Ovary (tissue), 9 donors: Measurements from ENCODE around the gene STIP1. TPM values are rescaled to one million over a fixed set of nuclear protein-coding genes. Genes with fewer than 3 reads are reported as not detected.

ENCODE experiments used
- DNase-seq, 5 donors: peaks; one replicate each; pipeline ENCODE4 v3.0.0-alpha.2; 2019 to 2020
- H3K27ac ChIP-seq, 2 donors: fragments of 200-600 bp; one replicate each; pipeline versions ENCODE4 v1.5.1 to v1.8.0; 2019 to 2022
- H3K27me3 ChIP-seq: fragments of 200-600 bp; one replicate; pipeline ENCODE4 v1.8.0; 2022
- H3K36me3 ChIP-seq: fragments of 200-600 bp; sonication (generic); one replicate; pipeline ENCODE4 v1.5.1; 2019
- H3K4me1 ChIP-seq: one replicate; pipeline ENCODE4 v1.8.1; 2013; ENCODE audit warnings: mild to moderate bottlenecking, moderate library complexity; ENCODE audit not compliant: insufficient read depth
- H3K4me3 ChIP-seq: fragments of 200-600 bp; sonication (generic); one replicate; pipeline ENCODE4 v1.5.1; 2017
- H3K9me3 ChIP-seq, 2 donors: fragments of 200-600 bp in 1 of 2; sonication (generic) in 1 of 2; one replicate each; pipeline versions ENCODE4 v1.5.1 to v1.8.1; 2013 to 2019; ENCODE audit warnings: mild to moderate bottlenecking in 1 of 2, moderate library complexity in 1 of 2
- CTCF ChIP-seq, 3 donors: fragments of 450-650 bp in 2 of 3; fragments of 200-600 bp in 1 of 3; IDR thresholded peaks; one replicate each; pipeline versions ENCODE4 v1.5.1 to v1.8.0; 2016 to 2022; ENCODE audit warnings: antibody characterized with exemption in 3 of 3, mild to moderate bottlenecking in 1 of 3
- EP300 ChIP-seq: sonication (generic); formaldehyde crosslinking; IDR thresholded peaks from one replicate; pipeline ENCODE4 v1.6.1; 2017; ENCODE audit warnings: antibody characterized with exemption
- POLR2A ChIP-seq: fragments of 450-650 bp; IDR thresholded peaks from one replicate; pipeline ENCODE4 v1.6.1; 2017; ENCODE audit warnings: antibody characterized with exemption, mild to moderate bottlenecking, moderate library complexity
- WGBS, 3 donors: extraction: QIAGEN DNeasy Blood & Tissue Kit in 1 of 3; methylation state at CpG; one replicate each; pipeline versions ENCODE4 v1.1.5 to v1.1.7; 2013 to 2017; 5-methylcytosine and 5-hydroxymethylcytosine counted together
- intact Hi-C, 4 donors: fragments of 100-400 bp; cut with DNase I; formaldehyde crosslinking; loops; one replicate each; pipeline versions ENCODE4 v1.11.0 to v1.15.1; 2022 to 2023
- polyA plus RNA-seq, 2 donors: library from polyadenylated mRNA; stranded (reverse); fragments of 200-250 nt in 1 of 2; fragments of 350-450 nt in 1 of 2; fragmentation: Illumina TruSeq in 1 of 2; extraction: RNeasy Lipid Tissue Mini Kit (QIAGEN cat#74804) in 1 of 2; gene quantifications; one replicate each; pipeline ENCODE4 v1.2.3, GENCODE V29; 2013 to 2014
- total RNA-seq, 7 donors: library from RNA; depleted of rRNA in 2 of 7; stranded (reverse); fragments of >200 nt in 2 of 7; fragmentation: NEBNext Ultra II Directional in 3 of 7; extraction: Animal tissue kit (Norgen Biotek cat#: 25700) in 3 of 7; gene quantifications; one replicate each; pipeline versions ENCODE4 v1.1.0 to v1.2.4, GENCODE V29; 2016 to 2023
- donor health status: DM: no; HTN: no; CAD: no; lungs with moderate emphysema.
- donor health status: DM: no; HTN: no; CAD: no.
- donor health status: Bipolar disorder and iron deficiency.
- donor health status: DM: yes; HTN: yes; CAD: no.
- donor health status: DM: no; HTN: no; CAD: no.
- donor health status: DM: yes; HTN: yes; CAD: no.

STIP1 gene
- total and polyA plus RNA-seq, 9 donors: 48.4 to 238 (median 111) TPM

DNA sequence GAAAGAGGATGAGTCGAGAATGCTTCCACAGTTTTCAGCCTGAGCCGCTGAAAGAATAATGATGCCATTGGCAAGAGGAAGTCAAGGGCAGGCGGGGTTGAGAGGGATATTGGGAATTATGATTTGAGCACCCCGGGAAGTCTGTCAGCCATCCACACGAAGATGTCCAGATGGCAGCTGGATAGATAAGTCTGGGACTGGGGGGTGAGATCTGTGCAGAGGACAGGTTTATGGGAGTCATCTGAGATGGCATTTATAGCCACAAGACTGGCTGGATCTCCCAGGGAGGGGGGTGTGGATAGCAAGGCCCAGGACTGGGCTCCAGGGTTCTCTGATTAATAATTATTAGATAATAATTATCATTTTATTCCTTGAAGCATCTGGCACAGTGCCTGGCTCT is 5.1 kb upstream of the STIP1 start:
- Histone ChIP-seq H3K9me3 (no peaks in the 10 kb centered on the region), H3K27ac (peak overlapping the region in 1 of 2 donors; percentile 67), H3K4me3 (no peak overlapping the region), H3K36me3 (no peaks in the 10 kb centered on the region), H3K27me3 (no peaks in the 10 kb centered on the region), H3K4me1 (peaks cover 6% of the 10 kb centered on the region)
- 39 to 60% (median 41%) methylated on average over 5 of the region's 5 CpGs for WGBS, 3 donors
- no peak for DNase-seq
- intact Hi-C loops: no loop called here
- TF ChIP-seq EP300 (no peak), CTCF (IDR thresholded peaks at IDR 0.05) (no peak), POLR2A (no peak)

DNA sequence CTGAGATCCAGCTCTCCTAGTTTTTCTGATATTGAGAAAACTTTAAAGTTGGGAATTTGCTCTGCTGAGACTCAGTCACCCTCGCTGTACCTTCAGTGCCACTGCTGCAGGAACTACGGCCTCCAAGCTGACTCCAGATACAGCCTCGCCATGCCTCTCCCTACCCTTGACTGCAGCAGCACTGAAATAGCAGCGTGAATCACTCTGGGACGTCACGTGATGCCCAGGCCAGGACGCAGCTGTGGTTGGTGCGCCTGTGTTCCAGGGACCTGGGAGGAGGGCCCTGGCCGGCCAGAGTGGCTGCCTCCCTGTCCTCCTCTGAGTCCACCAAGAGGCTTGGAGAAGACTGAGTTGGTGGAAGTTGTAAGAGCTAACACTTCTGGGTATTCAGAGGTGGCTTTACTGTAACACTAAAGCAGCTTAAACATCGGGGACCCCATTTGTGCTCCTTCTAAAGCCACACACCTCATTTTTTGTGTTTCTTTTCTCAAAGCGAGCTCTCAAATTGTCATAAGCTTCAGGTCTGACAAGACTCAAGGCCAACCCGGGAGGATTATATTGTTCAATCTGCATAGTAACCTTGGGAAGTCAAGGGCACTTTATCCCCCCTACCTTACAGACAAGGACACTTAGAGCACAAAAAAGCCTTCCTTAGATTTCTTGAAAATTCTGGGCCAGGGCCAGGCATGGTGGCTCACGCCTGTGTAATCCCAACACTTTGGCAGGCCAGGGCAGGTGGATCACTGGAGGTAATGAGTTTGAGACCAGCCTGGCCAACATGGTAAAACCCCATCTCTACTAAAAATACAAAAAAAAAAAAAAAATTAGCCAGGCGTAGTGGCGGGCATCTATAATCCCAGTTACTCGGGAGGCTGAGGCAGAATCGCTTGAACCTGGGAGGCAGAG is 4.2 kb upstream of the STIP1 start:
- intact Hi-C loops: no loop called here
- Histone ChIP-seq H3K9me3 (no peaks in the 10 kb centered on the region), H3K36me3 (no peaks in the 10 kb centered on the region), H3K4me1 (peaks cover 6% of the 10 kb centered on the region), H3K4me3 (no peak overlapping the region), H3K27ac (peak overlapping the region; percentile 67 to 73), H3K27me3 (no peaks in the 10 kb centered on the region)
- TF ChIP-seq CTCF (IDR thresholded peaks at IDR 0.05): no peak
- TF ChIP-seq POLR2A: peak; percentile 64
- WGBS, 3 donors: 26 to 33% (median 27%) methylated on average over 17 of the region's 17 CpGs
- peak; percentile 87 to 93 (median 91) for DNase-seq

- 75 to 86% (median 78%) methylated on average over 7 of the region's 7 CpGs for WGBS, 3 donors
- DNase-seq: no peak
- H3K9me3 ChIP-seq: no peaks in the 10 kb centered on the region
- H3K4me1 ChIP-seq: peaks cover 8% of the 10 kb centered on the region
- H3K27ac ChIP-seq: peak overlapping the region in 1 of 2 donors; percentile 76
- no peaks in the 10 kb centered on the region for H3K27me3 ChIP-seq
- no peaks in the 10 kb centered on the region for H3K36me3 ChIP-seq
- TF ChIP-seq POLR2A (no peak), CTCF (IDR thresholded peaks at IDR 0.05) (no peak), EP300 (no peak)
- intact Hi-C loops: no loop called here
- no peak overlapping the region for H3K4me3 ChIP-seq
These were observed 2.1 kb upstream of the STIP1 start for GRCh38 chr11:64183890-64184289.

DNA sequence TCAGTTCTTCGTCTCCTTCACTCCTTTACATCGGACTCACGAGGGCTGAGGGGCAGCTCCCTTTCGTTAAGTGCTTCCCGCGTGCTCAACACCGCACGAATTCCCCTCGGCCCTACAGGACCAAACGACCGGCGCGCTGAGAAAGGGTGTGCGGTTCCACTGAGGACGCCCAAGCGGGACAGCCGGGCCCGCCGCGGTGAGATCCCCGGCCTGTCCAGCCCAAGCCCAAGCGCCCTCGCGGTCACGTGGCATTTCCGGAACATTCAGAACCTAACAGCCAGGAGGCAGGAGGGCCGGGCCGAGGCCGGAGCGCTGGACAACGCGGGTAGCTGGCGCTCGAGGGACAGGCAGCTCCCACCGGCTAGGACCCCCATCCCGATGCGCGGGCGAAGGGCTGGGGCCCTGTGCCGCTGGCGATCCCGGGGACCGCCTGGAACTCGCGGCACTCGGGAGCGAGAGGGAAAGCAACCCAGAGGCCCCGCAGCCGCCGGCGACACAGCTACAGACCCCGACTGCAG is 737 bp upstream of the STIP1 start:
- WGBS, 3 donors: 0 to 1% (median 0%) methylated on average over 43 to 52 of the region's 52 CpGs
- Histone ChIP-seq H3K36me3 (no peaks in the 10 kb centered on the region), H3K9me3 (no peaks in the 10 kb centered on the region), H3K27me3 (no peaks in the 10 kb centered on the region), H3K27ac (peak overlapping the region; percentile 76 to 98), H3K4me3 (peak overlapping the region; percentile 72), H3K4me1 (peaks cover 10% of the 10 kb centered on the region)
- intact Hi-C loops: no loop called here
- DNase-seq: peak in 3 of 5 donors; percentile 88 to 91 (median 89)
- no peak for TF ChIP-seq EP300
- peak; percentile 97 for TF ChIP-seq POLR2A
- peak; percentile 13 to 92 (median 86) for TF ChIP-seq CTCF (IDR thresholded peaks at IDR 0.05)
